Measurements from ENCODE around the gene PIK3C3.
"Not testable (repeated sequence)": the region's sequence is repeated elsewhere in the genome, so short reads cannot be mapped to it uniquely, and the experiment has no call there.

Gene PIK3C3

DNA sequence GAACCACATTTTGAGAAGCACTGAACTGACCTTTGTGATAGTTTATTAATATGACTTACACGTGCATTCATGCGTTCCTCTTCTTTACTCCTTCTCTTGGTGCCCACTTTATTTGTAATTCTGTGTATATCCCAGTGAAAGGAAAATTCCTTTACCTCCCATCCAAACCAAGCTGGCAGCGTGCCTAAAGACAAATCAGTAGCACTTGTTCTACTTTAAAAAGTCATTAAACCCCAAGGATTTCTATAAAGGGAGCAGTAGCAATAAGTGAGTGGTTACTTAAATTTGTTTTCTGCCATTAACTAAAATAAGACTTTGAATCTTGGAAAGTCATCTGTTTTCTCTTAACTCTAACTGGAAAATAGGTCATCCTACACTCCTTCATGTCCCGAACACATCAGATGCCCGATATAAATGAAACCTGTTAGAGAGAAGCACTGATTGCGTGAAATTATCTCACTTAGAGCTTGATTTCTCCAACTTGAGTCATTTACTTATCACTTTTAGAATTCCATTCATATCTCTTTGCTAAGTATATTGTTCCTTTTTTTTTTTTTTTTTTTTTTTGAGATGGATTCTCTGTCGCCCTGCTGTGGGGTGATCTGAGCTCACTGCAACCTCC lies 10.7 kb downstream of the PIK3C3 start:
- DNase-seq (ENCODE audit: low spot score): no peak

GRCh38 chr18:41966943-41967342 lies 11.9 kb downstream of the PIK3C3 start:
- no peak for DNase-seq (ENCODE audit: low spot score)

DNA sequence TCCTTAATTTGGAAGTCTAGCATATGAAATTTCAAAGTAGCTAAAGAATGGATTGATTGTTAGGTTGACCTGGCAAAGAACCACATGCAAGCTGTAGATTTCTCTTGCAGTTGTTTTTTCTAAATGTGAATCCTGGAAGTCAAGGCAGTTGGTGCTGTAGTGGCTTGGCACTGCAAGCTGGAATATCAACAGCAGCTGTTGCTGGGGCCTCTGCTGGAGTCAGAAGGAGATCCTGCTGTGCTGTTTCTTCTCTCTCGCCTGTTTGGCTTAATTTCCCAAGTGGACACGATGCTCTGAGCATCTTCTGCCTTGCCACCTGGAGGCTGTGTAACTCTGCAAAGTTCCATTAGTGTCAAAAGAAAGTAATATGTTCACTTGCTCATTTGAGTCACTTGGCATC lies 12.6 kb downstream of the PIK3C3 start:
- DNase-seq (ENCODE audit: low spot score): peak; percentile 23

- peak; percentile 24 for DNase-seq (ENCODE audit: low spot score)
Measured at GRCh38 chr18:41969881-41970280, 14.8 kb downstream of the PIK3C3 start.

DNA sequence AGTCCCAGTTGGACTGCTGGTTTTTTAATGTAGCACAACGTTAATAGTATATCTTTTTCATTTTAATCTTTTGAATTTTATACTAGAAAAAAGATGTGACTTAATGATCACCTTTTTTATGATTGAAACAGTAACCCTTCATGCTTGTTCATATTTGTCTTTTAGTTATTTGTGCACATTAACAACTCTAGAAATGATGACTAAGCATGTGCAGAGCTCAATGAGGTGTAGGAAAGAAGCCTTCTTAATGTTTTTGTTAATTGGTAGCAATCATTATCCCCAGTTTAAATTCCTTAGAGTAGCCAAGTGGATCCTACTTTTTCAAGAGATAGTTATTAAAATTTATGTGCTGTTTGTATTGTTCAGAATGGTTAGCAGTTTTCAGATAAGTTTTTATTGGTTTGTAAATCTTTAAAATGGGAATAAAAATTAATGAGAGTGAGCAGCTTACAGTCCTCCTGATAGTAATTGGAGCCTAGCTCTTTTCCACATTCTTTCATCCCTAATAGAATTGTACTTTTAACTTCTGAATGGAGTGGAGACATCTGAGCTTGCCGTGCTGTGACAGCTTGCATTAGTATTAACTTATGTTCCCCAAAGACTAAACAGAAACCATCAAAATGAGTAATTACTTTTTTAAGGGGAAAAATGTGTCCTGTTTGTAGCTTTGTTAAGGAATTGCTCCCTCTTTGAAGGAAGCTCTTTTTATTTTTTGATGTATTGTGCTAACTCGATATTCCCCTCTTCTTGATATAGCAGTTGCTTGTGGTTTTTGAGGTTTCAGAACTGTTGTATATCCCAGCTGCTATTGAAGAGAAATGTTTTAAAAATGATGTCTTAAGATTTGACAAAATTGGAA lies 17.3 kb downstream of the PIK3C3 start:
- no peak for DNase-seq (ENCODE audit: low spot score)

DNA sequence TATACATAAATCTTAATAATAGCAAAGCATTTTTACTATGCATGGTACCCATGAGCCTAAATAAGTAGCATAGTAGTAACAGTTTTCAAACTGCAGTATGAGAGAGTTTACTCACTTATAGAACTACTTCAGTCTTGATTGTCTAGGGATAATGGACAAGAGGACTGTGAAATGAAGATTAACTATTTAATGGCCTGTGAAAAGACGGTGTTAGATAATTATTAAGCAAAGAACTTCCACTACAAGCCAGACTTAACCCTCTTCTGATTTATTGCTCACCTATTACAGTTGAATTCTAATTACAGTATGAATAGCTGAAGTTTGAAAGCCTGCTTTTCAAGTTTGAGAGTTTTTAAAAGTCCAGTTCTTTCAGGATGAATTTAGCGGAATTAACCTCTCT lies 18.9 kb downstream of the PIK3C3 start:
- no peak for DNase-seq (ENCODE audit: low spot score)

GRCh38 chr18:41974796-41975201 lies 19.8 kb downstream of the PIK3C3 start:
- no peak for DNase-seq (ENCODE audit: low spot score)

DNA sequence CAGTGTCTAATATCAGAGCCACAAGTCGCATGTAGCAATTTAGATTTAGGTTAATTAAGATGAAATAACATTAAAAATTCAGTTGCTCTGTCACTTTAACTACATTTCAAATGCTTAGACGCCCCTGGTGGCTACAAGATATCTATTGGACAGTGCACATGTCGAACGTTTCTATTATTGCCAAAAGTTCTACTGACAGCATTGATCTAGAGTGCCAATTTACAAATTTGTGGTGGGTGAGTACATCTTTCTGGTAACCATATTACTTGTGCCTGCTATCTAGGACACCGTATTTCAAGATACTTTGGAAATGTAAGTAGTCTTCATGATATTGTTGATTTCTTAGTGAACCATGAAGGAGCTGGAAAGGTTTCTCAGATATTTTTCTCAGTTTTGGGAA lies 20.2 kb downstream of the PIK3C3 start:
- no peak for DNase-seq (ENCODE audit: low spot score)

- DNase-seq (ENCODE audit: low spot score): no peak
Measured at GRCh38 chr18:41977233-41977632, 22.2 kb downstream of the PIK3C3 start.

GRCh38 chr18:41982942-41983660 lies 28.1 kb downstream of the PIK3C3 start:
- DNase-seq (ENCODE audit: low spot score): no peak

DNA sequence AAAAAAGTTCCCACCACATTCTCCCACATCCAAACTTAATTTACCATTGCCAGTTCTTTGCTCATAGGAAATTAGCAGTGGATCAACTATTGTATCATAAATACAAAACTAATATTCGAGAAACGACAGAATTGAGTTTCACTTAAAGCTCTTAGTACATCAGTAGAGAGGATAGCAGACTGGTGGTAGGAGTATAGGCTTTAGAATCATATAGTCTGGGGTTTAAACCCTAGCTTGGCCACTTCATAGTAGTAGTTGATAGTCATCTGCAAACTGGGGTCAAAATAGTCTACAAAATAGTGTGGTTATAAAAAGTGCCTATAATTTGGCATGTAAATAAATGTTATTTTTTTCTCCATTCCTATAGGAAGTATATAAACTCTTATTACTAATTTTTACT lies 30.9 kb downstream of the PIK3C3 start:
- no peak for DNase-seq (ENCODE audit: low spot score)

- no peak for DNase-seq (ENCODE audit: low spot score)
Measured at GRCh38 chr18:41989508-41989907, 34.5 kb downstream of the PIK3C3 start.

- no peak for DNase-seq (ENCODE audit: low spot score)
Measured at GRCh38 chr18:41992066-41992465, 37.0 kb downstream of the PIK3C3 start.

- no peak for DNase-seq (ENCODE audit: low spot score)
Measured at GRCh38 chr18:41992703-41993102, 37.7 kb downstream of the PIK3C3 start.

- no peak for DNase-seq (ENCODE audit: low spot score)
Measured at GRCh38 chr18:41993151-41993550, 38.1 kb downstream of the PIK3C3 start.

- no peak for DNase-seq (ENCODE audit: low spot score)
Measured at GRCh38 chr18:41996020-41996419, 41.0 kb downstream of the PIK3C3 start.

- DNase-seq (ENCODE audit: low spot score): no peak
Measured at GRCh38 chr18:41999751-42000150, 44.7 kb downstream of the PIK3C3 start.

GRCh38 chr18:42001801-42002200 lies 46.8 kb downstream of the PIK3C3 start:
- DNase-seq (ENCODE audit: low spot score): no peak

DNA sequence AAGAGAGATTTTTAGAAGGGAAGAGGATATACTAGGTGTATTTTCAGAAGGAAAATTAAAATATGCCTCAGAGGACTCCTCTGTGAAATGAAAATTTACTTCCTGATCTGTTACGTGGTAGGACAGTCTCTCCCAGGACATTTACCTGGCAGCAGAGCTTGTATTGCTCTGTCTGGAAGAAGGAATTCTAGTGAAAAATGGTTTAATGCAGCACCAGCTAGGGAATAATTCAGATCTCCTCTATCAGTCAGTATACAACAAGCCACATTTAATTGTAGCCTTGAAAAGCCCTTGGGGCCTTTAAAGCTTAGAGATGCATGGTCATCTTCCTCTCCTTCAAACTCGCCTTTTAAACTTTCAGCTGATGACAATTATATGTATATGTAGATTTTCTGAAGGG lies 49.6 kb downstream of the PIK3C3 start:
- DNase-seq (ENCODE audit: low spot score): no peak

DNA sequence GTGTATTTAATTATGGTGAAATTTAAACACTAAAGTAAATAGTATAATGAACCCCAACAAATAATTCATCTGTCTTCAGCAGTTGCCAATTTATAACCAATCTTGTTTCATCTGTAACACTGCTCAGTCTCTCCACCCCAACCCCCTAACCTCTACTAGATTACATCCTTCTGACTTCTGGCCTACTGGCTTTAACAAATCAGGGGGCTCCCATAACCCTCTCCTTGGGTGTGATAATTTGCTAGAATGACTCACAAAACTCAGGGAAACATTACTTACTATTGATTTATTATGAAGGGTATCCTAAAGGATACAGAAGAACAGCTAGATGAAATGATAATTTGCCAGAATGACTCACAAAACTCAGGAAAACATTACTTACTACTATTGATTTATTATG lies 50.7 kb downstream of the PIK3C3 start:
- DNase-seq (ENCODE audit: low spot score): no peak

- not testable (repeated sequence) for DNase-seq (ENCODE audit: low spot score)
Measured at GRCh38 chr18:42009457-42009856, 54.4 kb downstream of the PIK3C3 start.

GRCh38 chr18:42011053-42011452 lies 56.0 kb downstream of the PIK3C3 start:
- no peak for DNase-seq (ENCODE audit: low spot score)

GRCh38 chr18:42018831-42019230 lies 63.8 kb downstream of the PIK3C3 start:
- DNase-seq (ENCODE audit: low spot score): no peak
